Measurements from ENCODE around the gene GPR18.
A peak's percentile ranks its signal among the peaks of the same experiment; 100 is the strongest.

GPR18 gene

GRCh38 chr13:99270518-99270917 lies 12.3 kb upstream of the GPR18 start:
- no peak for DNase-seq (ENCODE audit: low read depth in 1 of 2, low spot score in 1 of 2)
- TF ChIP-seq CTCF (IDR thresholded peaks at IDR 0.05; ENCODE audit: insufficient read depth, low read length) (no peak), GABPA (IDR thresholded peaks at IDR 0.05; ENCODE audit: low read depth) (no peak), REST (IDR thresholded peaks at IDR 0.05; ENCODE audit: insufficient replicate concordance, low read depth) (no peak), POLR2AphosphoS5 (IDR thresholded peaks at IDR 0.05; ENCODE audit: low read depth) (no peak), SPI1 (IDR thresholded peaks at IDR 0.05; ENCODE audit: borderline replicate concordance, low read depth) (peak; percentile 68)
- Histone ChIP-seq H3K27ac (replicated peaks) (peak overlapping the region; percentile 54), H3K27me3 (ENCODE audit: insufficient read depth, poor library complexity, severe bottlenecking) (no peaks in the 10 kb centered on the region), H3K4me3 (replicated peaks; ENCODE audit: insufficient read depth, low read length) (no peak overlapping the region)

- H3K4me3 ChIP-seq (replicated peaks; ENCODE audit: insufficient read depth, low read length): no peak overlapping the region
- no peak for TF ChIP-seq POLR2AphosphoS5 (IDR thresholded peaks at IDR 0.05; ENCODE audit: low read depth)
- peak; percentile 84 for TF ChIP-seq CTCF (IDR thresholded peaks at IDR 0.05; ENCODE audit: insufficient read depth, low read length)
- no peaks in the 10 kb centered on the region for H3K27me3 ChIP-seq (ENCODE audit: insufficient read depth, poor library complexity, severe bottlenecking)
- peak; percentile 73 to 75 for DNase-seq (ENCODE audit: low read depth in 1 of 2, low spot score in 1 of 2)
- peak overlapping the region; percentile 54 for H3K27ac ChIP-seq (replicated peaks)
These were observed 11.6 kb upstream of the GPR18 start for GRCh38 chr13:99269627-99270241.

GRCh38 chr13:99268822-99269221 lies 10.6 kb upstream of the GPR18 start:
- no peaks in the 10 kb centered on the region for H3K27me3 ChIP-seq (ENCODE audit: insufficient read depth, poor library complexity, severe bottlenecking)
- no peak overlapping the region for H3K4me3 ChIP-seq (replicated peaks; ENCODE audit: insufficient read depth, low read length)
- no peak overlapping the region for H3K27ac ChIP-seq (replicated peaks)
- TF ChIP-seq SPI1 (IDR thresholded peaks at IDR 0.05; ENCODE audit: borderline replicate concordance, low read depth) (no peak), GABPA (IDR thresholded peaks at IDR 0.05; ENCODE audit: low read depth) (no peak), CTCF (IDR thresholded peaks at IDR 0.05; ENCODE audit: insufficient read depth, low read length) (no peak), POLR2AphosphoS5 (IDR thresholded peaks at IDR 0.05; ENCODE audit: low read depth) (no peak), REST (IDR thresholded peaks at IDR 0.05; ENCODE audit: insufficient replicate concordance, low read depth) (no peak)
- no peak for DNase-seq (ENCODE audit: low read depth in 1 of 2, low spot score in 1 of 2)

- H3K27me3 ChIP-seq (ENCODE audit: insufficient read depth, poor library complexity, severe bottlenecking): no peaks in the 10 kb centered on the region
- DNase-seq (ENCODE audit: low read depth in 1 of 2, low spot score in 1 of 2): no peak
- H3K27ac ChIP-seq (replicated peaks): no peak overlapping the region
- no peak for TF ChIP-seq REST (IDR thresholded peaks at IDR 0.05; ENCODE audit: insufficient replicate concordance, low read depth)
- TF ChIP-seq GABPA (IDR thresholded peaks at IDR 0.05; ENCODE audit: low read depth): no peak
- TF ChIP-seq POLR2AphosphoS5 (IDR thresholded peaks at IDR 0.05; ENCODE audit: low read depth): no peak
- TF ChIP-seq CTCF (IDR thresholded peaks at IDR 0.05; ENCODE audit: insufficient read depth, low read length): no peak
- TF ChIP-seq SPI1 (IDR thresholded peaks at IDR 0.05; ENCODE audit: borderline replicate concordance, low read depth): no peak
- H3K4me3 ChIP-seq (replicated peaks; ENCODE audit: insufficient read depth, low read length): no peak overlapping the region
These were observed 9.7 kb upstream of the GPR18 start for GRCh38 chr13:99267927-99268326.
